Stimulated activated CD4-positive, alpha-beta T cell treated with anti-CD3 and anti-CD28 coated beads, Interleukin-12 subunit alpha, Interleukin-12 subunit beta, amount 100 ng/mL, for 24 hours (primary cell): ENCODE results near the gene MACF1.

Experiments
- DNase-seq, 2 experiments: peaks; one replicate each; pipeline ENCODE4 v3.0.0-alpha.2; 2020; ENCODE audit warnings: low read depth in 2 of 2

Gene MACF1

DNA sequence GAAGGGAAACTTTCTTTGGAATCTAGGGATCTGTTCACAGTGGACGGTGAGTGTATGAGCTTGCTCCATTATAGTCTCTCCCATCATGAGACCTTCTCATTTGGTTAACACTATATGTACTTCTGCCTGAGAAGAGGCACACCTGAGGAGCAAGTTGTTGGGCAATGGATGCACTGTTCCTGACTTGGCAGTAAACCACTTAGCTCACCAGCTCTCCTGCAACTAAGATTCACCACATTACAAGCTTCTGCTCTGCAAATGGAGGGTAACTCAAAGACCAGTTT lies 10.2 kb downstream of the MACF1 start:
- no peak for DNase-seq

DNA sequence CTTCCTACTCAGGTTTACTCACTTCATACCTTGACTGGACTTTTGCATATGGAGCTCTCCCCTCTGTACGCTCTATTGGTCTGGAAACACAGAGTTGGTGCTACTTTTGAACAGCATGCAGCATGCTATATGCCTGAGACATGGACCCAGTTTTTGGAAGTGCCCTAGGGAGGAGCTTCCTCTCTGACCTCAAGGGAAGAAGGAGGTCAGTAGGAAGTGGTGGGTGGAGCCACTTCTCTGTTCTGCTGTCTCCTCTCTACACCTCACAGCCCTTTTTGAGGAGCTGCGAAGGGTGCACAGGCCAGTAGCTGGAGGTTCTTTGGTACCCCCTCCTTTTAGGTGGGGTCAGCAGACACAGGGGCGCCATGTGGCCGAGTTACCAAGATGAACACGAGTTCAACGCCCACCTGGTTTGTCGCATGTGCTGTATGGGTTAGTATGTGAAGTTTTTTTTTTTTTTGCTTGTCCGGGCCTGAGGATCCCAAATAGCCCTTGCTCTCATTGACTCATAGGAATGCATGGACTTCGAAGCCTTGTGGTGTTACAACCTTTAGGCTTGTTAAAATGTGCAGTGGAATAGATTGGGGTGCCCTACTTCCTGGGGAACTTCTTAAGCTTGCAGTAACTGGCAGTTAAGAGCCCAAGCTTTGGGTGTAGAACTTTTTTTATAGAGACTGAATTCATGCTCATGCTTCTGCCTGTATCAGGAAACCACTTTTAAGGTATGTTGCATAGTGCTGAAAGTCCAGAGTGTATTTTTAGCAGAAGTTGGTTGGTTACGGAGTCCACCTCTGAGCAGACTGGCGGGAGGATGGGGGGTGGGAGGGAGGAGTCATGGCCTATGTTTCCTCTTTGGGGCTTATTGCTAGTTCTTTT lies 10.7 kb downstream of the MACF1 start:
- DNase-seq = no peak

DNA sequence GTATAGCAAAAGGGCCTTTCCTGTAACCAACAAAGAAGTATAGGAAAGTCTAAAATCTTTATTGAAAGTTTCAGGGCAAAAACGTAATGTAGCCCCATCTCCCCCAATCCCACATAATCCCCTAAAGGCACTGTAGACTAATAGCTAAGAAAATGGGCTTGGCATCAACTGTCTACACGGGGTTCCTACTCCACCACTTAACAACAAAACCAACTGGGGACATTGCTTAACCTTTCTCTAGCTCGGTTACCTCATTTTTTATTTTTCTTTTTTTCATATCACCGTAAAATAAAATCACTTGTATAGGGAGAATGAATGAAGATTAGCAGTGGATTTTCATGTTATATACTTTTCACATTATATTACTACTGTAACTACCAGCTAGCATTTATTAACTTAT lies 12.3 kb downstream of the MACF1 start:
- DNase-seq = no peak

DNA sequence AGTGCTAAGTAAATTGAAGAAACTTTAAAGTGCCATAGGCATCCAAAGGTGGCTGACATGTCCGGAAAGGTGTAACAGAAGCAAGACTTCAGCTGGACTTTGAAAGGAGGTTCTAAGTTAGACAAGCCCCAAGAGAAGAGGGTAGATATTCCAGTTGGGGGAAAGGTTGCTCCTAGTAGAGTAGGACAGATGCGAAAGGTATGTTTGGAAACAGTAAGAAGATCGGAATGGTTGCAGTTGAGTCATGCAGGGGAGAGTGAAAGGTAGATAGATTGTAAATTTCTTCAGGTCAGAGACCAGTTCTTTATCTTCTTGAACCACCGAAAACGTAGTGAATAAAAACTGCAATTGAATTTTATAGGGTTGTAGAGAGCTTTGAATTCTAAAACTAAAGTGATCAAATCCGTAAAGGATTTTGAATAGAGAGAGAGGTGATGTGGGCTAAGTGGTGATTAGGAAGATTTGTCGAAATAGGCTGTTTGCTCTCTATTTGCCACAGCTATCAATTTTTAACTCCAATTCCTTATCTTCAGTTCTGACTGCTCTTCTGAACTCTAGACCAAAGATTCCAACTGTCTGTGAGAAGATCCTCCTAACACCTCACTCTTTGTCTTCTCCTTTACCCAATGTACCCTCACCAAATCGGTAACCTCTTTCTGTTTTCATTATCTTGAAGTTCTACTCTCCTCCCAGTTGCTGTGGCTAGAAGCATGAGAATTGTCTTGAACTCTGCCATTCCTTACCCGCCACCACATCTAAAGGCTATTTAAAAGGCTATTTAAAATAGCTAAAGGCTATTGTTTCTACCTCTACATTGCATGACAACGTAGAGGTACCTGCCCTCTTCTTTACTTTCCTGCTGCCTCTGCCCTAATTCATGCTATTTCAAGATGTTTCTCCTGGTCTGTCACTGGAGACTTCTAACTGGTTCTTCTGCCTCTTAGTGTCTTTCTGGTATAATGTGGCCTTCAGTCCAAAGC lies 16.7 kb downstream of the MACF1 start:
- DNase-seq = no peak

DNA sequence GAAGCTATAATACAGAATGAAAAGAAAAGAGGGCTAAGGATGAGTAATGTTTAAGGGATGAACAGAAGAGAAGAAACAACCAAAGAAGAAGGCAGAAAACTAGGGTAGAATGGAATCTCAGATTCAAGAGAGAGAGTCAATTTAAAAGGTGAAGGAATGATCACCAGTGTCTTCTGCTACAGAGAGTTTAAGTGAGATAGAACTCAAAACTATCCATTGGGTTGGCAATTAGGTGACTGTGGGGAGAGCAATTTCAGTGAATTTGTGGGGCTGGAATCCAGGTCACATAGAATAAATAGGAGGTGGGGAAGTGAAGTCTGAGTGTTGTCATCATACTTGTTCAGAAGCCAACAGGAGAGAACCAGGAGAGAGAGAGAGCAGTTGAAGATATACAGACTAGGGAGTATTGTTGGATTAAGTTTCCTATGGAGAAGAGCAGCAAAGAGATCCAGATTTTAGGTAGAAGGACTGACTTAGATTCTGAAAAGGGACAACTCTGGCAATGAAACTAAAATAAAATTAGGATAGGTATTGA lies 19.9 kb downstream of the MACF1 start:
- no peak for DNase-seq

DNA sequence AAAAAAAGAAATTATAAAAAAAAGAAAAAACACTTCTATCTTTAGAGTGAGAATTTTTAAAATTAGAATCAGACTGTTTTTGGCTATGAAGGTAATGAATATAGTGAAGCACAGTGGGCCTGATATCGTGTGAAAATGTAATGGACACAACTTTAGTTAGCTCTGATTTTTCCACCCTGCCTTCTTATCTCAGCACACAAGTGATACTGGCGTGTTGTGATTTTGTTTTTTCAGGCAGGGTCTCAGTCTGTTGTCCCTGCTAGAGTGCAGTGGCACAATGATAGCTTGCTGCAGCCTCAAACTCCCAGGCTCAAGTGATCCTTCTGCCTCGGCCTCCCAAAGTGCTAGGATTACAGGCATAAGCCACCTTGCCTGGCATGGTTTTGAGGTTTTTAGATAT lies 22.3 kb downstream of the MACF1 start:
- no peak for DNase-seq

DNA sequence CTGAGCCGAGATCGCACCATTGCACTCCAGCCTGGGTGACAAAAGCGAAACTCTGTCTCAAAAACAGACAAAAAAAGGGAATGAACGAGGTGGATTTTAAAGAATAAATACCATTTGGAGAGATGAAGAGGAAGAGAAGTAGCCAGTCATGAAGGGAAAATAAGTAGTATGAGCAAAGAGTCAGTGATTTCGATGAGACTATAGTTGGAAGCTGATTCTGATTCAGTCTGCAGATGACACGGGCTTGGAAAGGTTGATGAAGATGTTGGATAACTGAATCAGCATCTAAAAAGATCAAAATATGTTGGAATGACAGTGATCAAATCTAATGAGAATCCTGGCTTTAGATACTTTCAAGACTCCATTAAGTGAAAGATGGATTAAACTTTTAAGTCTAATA lies 23.8 kb downstream of the MACF1 start:
- DNase-seq = no peak

DNA sequence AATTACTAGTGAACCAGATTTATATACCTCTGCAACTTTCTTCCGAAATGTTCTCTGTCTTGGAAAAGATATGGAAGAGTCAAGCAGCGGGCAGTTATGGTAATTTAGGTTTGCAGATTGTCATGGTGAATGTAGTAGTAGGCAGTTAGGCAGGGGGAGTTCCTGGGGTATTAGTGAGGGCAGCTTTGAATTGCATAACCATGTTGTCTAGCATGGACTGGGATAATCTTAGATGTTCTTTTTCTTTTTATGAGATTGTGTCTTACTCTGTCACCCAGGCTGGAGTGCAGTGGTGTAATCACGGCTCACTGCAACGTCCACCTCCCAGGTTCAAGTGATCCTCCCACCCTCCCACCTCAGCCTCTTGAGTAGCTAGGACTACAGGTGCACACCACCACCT lies 25.0 kb downstream of the MACF1 start:
- no peak for DNase-seq

DNA sequence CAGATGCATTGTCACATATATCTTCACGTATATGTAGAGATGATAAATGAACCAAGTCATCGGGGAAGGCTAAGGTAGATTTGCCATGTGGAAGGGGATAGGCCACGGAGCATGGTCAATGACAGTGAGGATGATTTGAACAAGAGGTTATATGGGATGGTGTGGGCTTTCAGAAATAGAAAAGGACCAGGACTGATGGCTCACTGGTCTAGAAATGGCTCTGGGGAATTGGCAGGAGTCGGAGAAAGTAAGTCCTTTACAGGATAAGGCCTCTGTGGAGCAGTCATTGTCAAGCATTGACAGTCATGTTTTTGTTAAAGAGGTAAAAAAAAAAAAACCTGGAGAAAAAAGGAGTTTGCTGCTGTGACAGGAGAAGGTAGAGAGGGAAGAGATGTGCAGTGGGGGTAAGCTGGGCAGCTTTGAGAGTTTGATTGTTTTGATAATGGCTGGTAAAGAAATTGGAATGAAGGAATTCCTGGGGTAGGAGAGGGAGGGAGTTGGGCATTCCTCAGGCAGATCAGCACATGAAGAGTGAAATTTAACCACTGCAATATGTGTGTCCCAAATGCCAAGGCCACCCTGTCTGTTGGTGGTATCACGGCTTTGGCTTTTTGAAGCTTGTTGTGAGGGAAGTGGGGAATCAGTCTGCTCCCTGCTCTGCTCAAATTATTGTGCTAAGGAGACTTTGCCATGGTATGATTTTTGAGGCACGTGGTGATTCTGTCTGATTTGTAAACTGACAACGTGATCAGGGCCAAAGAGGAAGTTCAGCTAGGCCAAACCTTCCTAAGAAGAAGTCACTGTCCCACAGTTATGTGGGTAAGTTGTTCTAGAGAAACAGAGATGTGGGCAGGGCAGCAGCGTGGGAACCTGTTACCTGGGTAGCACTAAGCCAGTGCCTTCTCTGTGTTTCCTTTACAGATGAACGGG lies 26.0 kb downstream of the MACF1 start:
- no peak for DNase-seq

DNA sequence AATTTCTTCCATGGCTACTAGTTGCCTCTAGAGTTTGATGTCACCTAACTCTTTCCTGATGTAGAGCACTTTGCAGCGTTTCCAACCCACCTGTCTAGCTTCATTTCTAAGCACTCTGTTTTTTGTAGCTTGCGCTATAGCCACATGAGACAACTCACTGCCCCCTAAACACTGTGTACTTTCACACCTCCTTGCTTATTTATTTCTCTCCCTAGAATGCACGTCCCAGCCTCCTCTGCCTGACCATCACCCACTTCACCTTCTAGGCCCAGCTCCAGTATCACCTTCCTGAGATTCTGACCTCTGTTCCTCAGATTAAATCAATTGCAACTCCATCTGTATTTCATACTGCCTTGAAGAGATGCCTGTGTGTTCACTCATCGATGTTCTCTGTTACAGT lies 32.5 kb downstream of the MACF1 start:
- no peak for DNase-seq

DNA sequence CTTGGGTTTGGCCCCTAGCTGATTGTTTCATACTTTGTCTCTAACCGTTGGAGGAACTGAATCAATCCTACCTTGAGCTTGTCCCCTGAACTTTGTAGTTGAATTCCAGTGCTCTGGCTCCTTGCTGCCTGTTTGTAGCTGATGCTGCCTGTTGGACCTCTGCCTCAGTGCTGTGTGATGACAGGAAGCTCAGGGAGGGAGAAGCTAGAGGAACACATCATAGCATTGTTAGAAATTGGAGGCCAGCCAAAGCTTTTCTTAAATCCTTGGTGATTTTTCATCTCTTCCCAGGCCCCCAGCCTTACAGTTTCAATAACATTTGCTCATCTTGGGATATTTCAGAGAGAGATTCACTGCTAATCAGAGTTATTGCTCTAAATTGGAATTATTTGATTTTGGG lies 34.0 kb downstream of the MACF1 start:
- no peak for DNase-seq

DNA sequence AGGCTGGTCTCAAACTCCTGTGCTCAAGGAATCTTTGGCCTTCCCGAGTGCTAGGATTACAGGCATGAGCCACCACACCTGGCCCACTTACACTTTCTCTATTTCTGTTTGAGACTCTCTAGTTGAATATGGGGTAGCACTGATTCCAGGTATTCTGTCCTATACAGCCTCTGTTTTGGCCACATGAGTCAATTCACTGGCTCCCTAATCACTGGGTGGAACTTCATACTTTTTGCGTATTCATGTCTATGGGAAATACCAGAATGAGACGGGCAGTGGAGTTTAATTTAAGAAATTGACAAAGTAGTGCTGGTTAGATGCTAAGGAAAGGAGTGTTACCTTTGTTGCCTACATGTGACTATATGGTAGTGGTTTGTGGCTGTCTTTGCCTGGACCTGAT lies 35.5 kb downstream of the MACF1 start:
- DNase-seq = no peak

DNA sequence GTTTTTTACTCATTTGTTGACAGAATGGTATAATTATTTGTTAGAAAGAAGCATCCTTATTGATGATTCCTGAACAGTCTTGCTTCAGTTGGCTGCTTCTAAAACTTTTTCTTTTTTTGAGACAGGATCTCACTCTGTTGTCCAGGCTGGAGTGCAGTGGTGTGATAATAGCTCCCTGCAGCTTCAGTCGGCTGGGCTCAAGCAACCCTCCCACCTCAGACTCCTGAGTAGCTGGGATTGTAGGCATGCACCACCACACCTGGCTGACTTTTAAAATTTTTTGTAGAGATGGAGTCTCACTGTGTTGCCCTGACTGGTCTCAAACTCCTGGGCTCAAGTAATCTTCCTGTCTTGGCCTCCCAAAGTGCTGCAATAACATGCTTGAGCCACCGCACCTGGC lies 38.8 kb downstream of the MACF1 start:
- no peak for DNase-seq

DNA sequence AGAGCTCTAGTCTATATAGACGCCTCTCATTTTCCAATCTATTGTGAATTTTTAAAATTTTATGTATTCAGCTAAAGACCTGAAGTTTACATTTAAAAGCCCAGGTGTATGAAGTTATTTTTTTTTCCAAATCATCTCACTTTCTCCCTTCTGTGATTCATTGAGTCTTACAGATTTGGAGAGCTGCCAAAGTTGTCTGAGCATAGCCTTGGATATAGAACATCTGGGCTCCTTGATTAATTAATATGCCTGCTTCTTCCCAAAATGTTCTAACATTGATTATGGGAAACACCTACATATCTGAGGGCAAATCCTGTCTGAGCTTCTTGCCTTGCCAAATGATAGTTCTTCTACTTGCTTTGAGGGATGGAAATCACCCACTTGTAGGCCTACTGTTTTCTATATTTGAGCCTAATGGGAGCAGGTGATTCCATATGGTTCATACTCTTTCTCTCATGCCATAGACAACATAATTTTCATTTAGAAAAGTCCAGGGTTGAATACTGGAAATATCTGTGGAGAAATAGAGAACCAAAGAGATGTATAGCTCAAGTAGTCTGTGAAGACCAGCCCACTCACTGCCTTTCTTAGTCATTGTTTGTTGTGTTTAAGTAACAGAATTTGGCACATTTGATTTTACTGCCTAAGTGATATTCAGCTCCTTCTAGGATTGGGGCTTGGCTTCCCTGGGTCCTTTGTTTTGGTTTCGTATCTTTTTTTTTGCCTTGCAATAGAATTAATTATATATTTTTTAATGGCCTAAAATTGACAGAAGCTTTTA lies 46.2 kb downstream of the MACF1 start:
- DNase-seq = no peak

DNA sequence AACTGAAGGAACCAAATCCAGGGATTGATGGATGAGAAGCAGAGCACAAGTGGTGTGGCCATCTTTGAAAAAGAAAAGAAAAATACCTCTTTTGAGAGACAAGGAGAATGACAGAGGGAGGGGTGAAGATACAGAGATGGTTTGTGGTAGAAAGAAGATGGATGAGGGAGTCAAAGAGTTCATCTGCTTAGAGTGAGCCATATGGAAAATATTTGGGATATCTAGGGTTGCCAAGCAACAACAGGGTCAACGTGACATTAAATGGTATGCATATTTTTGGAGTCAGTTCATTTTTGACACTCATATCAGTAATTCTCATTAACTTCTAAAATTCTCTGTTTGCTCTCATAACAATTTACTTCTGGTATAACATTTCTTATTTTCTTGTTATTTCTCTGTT lies 50.7 kb downstream of the MACF1 start:
- DNase-seq = no peak

DNA sequence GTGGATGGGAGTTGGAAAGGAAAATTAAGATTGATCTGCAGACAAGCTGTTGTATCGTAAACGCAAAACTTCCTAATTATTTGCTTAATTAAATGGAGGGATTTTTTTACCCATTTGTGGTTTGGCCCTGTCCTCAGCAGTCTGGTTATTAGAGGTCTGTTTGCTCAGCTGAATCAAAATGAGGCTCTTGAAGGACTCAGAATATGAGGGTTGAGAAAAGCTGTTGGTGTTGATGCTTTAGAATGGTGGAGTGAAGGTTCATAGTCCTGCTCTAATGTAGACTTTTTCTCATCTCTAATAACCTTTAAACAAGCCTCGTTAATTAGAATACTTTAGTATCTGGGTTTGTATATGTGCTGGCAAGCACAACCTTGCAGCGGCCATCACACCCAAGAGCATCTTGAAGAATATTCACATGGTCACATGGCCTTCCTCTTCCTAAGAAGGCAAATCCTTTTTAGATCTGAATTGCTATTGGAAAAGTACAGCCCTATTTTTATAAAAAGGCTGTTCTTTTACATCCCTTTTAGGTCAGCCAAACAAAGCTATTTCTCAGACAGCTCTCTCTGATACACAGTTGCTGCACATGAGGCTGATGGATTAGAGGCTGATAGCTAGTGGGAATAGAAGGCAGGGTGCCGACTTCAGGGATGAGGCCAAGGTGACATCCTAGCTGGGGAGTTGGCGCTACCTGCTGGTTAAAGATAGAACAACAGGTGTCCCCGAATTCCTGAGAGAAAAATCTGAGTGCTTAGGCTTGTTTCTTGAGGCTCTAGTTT lies 53.8 kb downstream of the MACF1 start:
- peak; percentile 44 to 63 for DNase-seq

DNA sequence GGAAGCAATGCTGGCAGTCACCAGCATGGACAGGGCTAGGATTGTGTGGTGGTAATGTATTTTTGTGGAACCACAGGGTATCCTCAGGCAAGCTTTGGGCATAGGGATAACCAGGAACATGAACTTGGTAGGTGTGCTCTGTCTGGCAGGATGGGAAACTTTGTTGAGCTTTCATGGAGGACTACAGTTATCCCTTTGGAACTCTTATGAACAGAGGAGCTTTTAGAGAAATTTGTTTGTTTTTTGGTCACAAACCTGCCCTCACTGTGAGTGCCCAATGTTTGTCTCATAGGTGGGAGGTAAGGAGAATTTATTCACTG lies 54.4 kb downstream of the MACF1 start:
- no peak for DNase-seq

DNA sequence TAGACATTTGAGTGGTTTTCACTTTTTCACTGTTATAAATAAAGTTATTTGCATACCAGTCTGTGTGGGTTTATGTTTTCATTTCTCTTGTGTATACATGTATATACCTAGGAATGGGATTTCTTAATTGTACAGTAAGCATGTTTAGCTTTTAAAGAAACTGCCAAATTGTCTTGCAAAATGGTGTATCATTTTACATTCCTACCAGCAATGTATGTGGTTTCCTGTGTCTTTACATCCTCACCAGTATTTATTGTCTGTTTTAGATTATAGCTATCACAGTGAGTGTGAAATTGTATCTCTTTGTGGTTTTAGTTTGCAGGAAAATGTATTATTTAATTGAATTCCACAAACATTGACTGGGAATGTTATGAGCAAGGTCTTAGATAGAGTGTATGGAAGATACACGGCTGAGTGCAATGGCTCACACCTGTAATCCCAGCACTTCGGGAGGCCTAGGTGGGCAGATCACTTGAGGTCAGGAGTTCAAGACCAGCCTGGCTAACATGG lies 57.3 kb downstream of the MACF1 start:
- DNase-seq = no peak

DNA sequence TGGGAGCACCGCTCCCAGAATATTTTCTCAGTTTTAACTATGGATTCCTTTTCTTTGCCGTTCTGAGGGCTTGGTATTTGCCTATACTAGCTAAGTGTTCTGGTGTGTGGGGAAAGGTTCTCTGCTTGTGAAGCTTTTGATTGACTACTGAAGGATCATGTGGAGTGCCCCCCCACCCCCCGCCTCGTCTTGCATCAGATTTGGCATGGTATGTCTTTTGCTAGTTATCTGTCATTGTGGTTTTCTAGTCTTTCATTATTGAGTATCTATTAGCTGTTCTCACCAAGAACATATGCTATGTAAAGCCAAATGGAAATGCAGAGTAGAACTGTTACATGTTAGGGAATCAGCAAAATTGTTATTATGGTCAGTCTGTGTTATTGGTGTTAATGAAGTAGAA lies 58.3 kb downstream of the MACF1 start:
- DNase-seq = no peak

DNA sequence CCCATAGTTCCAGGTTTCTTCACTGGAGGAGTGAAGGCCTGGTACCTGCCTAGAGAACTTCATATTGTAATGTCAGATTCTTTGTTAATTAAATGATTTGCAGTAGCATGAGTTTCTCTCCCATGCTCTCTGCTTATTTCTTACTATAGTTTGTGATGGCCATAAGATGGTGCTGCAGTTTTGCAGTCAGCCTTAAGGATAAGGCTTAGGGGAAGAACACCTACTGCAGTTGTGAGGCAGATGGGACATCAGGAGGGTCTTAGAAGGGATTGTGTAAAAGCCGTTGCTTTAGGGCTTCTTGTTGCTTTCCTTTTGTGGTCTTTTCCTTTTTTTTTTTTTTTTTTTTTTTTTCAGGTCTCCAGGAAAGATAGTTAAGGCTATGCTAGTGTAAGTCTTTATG lies 61.8 kb downstream of the MACF1 start:
- DNase-seq = no peak
